HFFc6 (cell line): ENCODE results near the gene KLHL21. TPM values are rescaled to one million over a fixed set of nuclear protein-coding genes. Genes with fewer than 3 reads are reported as not detected.
A peak's percentile ranks its signal among the peaks of the same experiment; 100 is the strongest.

ENCODE experiments used
- DNase-seq: peaks from one replicate; pipeline ENCODE4 v3.0.0-alpha.2; 2018
- H3K27ac Mint-ChIP-seq: 2 replicates; pipeline ENCODE4 v1.8.0; 2020; ENCODE audit warnings: mild to moderate bottlenecking, mixed read lengths
- H3K27me3 Mint-ChIP-seq: 2 replicates; pipeline ENCODE4 v1.8.0; 2021; ENCODE audit warnings: mild to moderate bottlenecking, moderate library complexity, mixed read lengths; ENCODE audit not compliant: insufficient read depth
- H3K36me3 Mint-ChIP-seq: 2 replicates; pipeline ENCODE4 v1.8.0; 2021; ENCODE audit warnings: low read depth, mixed read lengths
- H3K4me1 Mint-ChIP-seq: 2 replicates; pipeline ENCODE4 v1.8.0; 2020; ENCODE audit warnings: low read depth, mixed read lengths
- H3K4me3 Mint-ChIP-seq: 2 replicates; pipeline ENCODE4 v1.8.0; 2020; ENCODE audit warnings: mild to moderate bottlenecking, moderate library complexity, mixed read lengths
- H3K9me3 Mint-ChIP-seq: 2 replicates; pipeline ENCODE4 v1.8.0; 2020; ENCODE audit warnings: mild to moderate bottlenecking, mixed read lengths
- total RNA-seq, 6 experiments: library from RNA; stranded (reverse); fragmentation: NEBNext Ultra II Directional; extraction: Animal tissue kit (Norgen Biotek cat#: 25700); gene quantifications; 2 replicates in 1 of 6; 3 replicates in 5 of 6; pipeline ENCODE4 v1.2.3, GENCODE V29; 2021
- TF ChIP-seq, protein P1 (sequence below): fragments of 200-600 bp; sonication (generic); IDR thresholded peaks from 2 replicates; pipeline ENCODE4 v1.5.0; 2021; ENCODE audit warnings: antibody characterized with exemption, mild to moderate bottlenecking

Gene KLHL21
- total RNA-seq, 6 experiments from 2014 or later = 21.1 to 31.5 (median 22.6) TPM

DNA sequence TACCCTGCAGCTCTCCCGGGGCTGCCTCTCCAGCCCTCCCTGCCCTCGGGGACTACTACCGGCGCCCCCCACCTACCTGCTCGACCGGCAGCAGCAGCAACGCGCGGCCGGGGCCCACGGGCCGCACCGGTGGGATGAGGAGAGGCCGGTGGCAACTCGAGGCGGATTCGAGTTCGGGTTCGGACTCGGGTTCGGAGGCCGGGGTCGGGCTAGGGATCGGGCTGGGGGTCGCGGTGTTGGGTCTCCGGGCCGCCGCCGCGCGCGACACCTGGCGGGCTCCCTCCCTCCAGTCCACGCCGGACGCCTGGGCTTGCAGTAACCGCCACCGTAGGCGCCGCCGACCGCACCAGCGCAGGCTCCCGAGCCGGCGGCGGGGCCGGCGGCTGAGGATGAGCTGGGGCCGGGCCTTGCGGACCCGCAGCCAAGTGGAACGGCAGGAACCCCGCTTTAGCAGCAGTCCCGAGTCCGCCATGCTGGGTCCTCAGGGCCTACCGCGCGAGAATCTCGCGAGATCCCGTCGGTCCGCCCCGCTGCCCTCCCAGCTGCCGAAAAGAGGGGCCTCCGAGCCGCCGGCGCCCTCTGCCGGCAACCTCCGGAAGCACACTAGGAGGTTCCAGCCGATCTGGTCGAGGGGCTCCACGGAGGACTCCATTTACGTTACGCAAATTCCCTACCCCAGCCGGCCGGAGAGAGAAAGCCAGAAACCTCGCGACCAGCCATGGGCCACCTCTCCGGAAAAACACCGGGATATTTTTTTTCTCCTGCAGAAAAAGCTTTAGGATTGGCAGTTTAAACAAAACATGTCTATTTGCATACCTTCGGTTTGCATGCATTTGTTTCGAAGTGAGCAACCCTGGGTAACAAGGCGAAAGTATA, 48.4 kb downstream of the KLHL21 start, which contains the start of gene NOL9:
TSS of gene NOL9 (minus strand) at position 483 of the 876 bp plus-strand sequence. CDS start at position 472, 11 bp downstream.
- DNase-seq = peak; percentile 84
- peak within 1 kb of the TSS; percentile 78 for H3K27ac Mint-ChIP-seq
- no peaks in the 10 kb centered on the region for H3K9me3 Mint-ChIP-seq
- no peaks in the 10 kb centered on the region for H3K36me3 Mint-ChIP-seq
- TF ChIP-seq, protein P1, sequence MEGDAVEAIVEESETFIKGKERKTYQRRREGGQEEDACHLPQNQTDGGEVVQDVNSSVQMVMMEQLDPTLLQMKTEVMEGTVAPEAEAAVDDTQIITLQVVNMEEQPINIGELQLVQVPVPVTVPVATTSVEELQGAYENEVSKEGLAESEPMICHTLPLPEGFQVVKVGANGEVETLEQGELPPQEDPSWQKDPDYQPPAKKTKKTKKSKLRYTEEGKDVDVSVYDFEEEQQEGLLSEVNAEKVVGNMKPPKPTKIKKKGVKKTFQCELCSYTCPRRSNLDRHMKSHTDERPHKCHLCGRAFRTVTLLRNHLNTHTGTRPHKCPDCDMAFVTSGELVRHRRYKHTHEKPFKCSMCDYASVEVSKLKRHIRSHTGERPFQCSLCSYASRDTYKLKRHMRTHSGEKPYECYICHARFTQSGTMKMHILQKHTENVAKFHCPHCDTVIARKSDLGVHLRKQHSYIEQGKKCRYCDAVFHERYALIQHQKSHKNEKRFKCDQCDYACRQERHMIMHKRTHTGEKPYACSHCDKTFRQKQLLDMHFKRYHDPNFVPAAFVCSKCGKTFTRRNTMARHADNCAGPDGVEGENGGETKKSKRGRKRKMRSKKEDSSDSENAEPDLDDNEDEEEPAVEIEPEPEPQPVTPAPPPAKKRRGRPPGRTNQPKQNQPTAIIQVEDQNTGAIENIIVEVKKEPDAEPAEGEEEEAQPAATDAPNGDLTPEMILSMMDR = peak; percentile 97
- H3K4me3 Mint-ChIP-seq = peak within 1 kb of the TSS; percentile 93
- H3K4me1 Mint-ChIP-seq = peaks cover 14% of the 10 kb centered on the region
- H3K27me3 Mint-ChIP-seq = no peaks in the 10 kb centered on the region; the same call in 1 of the 2 replicates

DNA sequence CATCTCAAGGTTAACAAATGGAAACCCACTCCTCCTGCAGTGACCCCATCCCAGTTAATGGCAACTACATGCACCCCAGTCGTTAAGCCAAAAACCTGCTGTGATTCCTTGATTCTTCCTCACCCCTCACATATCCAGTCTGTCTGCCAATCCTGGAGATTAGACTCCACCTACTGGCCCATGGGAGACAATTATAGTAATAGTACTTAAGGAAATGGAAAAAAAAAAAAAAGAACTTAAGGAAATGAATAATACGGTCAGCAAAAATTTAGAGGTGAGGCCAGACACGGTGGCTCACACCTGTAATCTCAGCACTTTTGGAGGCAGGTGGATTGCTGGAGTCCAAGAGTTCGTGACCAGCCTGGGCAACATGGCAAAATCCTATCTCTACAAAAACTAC, 55.4 kb downstream of the KLHL21 start:
- no peak for DNase-seq
- Mint-ChIP-seq H3K9me3 (no peaks in the 10 kb centered on the region), H3K27ac (no peak overlapping the region; the same call in 1 of the 2 replicates), H3K36me3 (peaks cover 25% of the 10 kb centered on the region), H3K27me3 (no peaks in the 10 kb centered on the region; the same call in 1 of the 2 replicates), H3K4me1 (peaks cover 27% of the 10 kb centered on the region), H3K4me3 (no peak overlapping the region)
- TF ChIP-seq, protein P1 = peak; percentile 42

DNA sequence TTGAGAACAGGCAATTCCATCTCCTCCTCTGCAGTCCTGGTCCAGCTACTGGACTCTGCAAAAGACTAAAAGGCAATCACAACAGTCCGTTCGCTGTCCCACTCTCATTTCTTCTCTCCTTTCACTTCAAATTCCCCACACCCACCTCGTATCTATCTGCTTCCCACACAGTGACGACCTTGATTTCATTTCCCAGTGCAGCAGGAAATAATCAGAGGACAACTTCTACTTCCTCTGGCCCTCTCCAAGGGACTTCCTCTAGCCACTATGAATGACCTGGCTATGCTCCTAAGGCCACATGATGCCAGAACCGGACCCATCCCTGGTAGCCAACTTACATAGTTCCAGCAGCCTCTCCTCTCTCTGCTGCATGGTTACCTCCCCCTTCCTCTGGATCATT, 56.3 kb downstream of the KLHL21 start:
- Mint-ChIP-seq H3K27ac (no peak overlapping the region; the same call in 1 of the 2 replicates), H3K9me3 (no peaks in the 10 kb centered on the region), H3K4me1 (peaks cover 27% of the 10 kb centered on the region), H3K27me3 (no peaks in the 10 kb centered on the region; the same call in 1 of the 2 replicates), H3K36me3 (peaks cover 25% of the 10 kb centered on the region), H3K4me3 (no peak overlapping the region)
- TF ChIP-seq, protein P1 = no peak
- no peak for DNase-seq

DNA sequence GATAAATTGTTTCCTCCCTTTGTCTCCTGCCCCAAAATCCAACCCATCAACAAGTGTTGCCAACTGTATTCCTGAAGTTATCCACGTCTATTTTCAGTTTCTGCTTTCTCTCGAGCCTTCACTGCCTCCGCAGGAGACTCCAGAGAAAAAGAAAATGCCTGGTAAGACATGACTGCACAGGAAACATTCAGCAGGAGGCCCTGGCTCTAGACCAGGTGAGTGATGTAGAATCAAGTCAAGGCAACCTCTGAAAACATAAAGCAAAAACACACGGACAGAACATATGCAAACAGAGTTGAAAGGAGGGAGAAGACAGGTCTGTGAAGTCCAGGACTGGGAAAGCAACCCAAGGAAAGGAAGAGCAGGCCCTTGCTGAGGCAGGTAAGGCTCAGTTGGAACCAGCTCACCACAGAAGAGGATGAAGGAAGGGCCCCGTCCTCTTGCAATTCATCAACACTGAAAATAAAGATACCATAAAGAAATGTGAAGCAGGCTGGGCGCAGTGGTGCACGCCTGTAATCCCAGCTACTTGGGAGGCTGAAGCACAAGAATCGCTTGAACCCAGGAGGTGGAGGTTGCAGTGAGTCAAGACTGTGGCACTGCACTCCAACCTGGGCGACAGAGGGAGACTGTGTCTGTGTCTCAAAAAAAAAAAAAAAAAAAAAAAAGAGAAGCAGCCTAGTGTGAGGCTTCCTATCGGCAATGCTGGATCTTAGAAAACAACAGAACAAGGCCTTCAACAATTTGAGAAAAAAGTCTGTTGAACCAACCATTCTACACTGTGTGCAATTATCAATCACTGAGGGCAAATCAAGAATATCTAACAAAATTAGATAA, 57.2 kb downstream of the KLHL21 start:
- TF ChIP-seq, protein P1 = no peak
- H3K9me3 Mint-ChIP-seq = no peaks in the 10 kb centered on the region
- peak overlapping the region; percentile 63 for H3K27ac Mint-ChIP-seq
- DNase-seq = no peak
- H3K4me1 Mint-ChIP-seq = peaks cover 27% of the 10 kb centered on the region
- peaks cover 25% of the 10 kb centered on the region for H3K36me3 Mint-ChIP-seq
- H3K27me3 Mint-ChIP-seq = no peaks in the 10 kb centered on the region; the same call in 1 of the 2 replicates
- H3K4me3 Mint-ChIP-seq = peak overlapping the region; percentile 33; the same call in 1 of the 2 replicates

DNA sequence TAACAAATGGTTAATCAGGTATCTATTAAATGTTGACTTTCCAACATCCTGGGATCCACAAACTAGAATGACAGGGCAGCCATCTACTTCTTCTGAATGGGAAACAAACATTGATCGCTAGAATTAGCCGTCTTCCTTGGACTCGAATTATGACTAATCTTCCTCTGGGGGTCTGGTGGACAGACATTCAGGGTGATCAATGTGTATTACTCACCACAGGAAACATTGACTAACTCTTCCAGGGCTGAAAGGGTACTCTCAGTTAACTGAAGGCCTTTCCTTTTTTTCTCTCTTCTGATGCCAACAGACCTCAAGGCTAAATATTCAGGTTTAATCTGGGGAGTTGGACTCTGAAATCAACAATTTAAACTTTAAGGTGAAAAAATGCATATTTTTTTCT, 57.8 kb downstream of the KLHL21 start:
- TF ChIP-seq, protein P1 = no peak
- H3K36me3 Mint-ChIP-seq = peaks cover 25% of the 10 kb centered on the region
- H3K27ac Mint-ChIP-seq = peak overlapping the region; percentile 63
- no peak overlapping the region; the same call in 1 of the 2 replicates for H3K4me3 Mint-ChIP-seq
- no peaks in the 10 kb centered on the region for H3K9me3 Mint-ChIP-seq
- H3K27me3 Mint-ChIP-seq = no peaks in the 10 kb centered on the region; the same call in 1 of the 2 replicates
- peaks cover 28% of the 10 kb centered on the region for H3K4me1 Mint-ChIP-seq
- DNase-seq = no peak
